Activated T-cell treated with anti-CD3 and anti-CD28 coated beads, Interleukin-2, amount 50 U/mL, for 4 hours (primary cell): ENCODE data around the gene IGF2BP2. TPM values are rescaled to one million over a fixed set of nuclear protein-coding genes. Genes with fewer than 3 reads are reported as not detected.

Source experiments
- ATAC-seq, 2 donors: fragments of 200-7000 bp; cut with Tn5 transposase; one replicate each; pipeline ENCODE4 v1.10.0; 2021
- DNase-seq: peaks from one replicate; pipeline ENCODE4 v3.0.0-alpha.2; 2020
- H3K27me3 Mint-ChIP-seq: one replicate; pipeline ENCODE4 v1.8.0; 2021; ENCODE audit warnings: low read depth, mixed read lengths
- H3K36me3 Mint-ChIP-seq: one replicate; pipeline ENCODE4 v1.8.0; 2022; ENCODE audit warnings: mixed read lengths; ENCODE audit not compliant: insufficient read depth
- H3K4me1 Mint-ChIP-seq: one replicate; pipeline ENCODE4 v1.8.0; 2021; ENCODE audit warnings: low read depth, mixed read lengths
- H3K4me3 Mint-ChIP-seq: one replicate; pipeline ENCODE4 v1.8.0; 2021; ENCODE audit warnings: mild to moderate bottlenecking, moderate library complexity, mixed read lengths
- H3K9me3 Mint-ChIP-seq: one replicate; pipeline ENCODE4 v1.8.0; 2021; ENCODE audit warnings: mixed read lengths
- total RNA-seq, 3 donors: library from RNA; stranded (reverse); gene quantifications; one replicate each; pipeline ENCODE4 v1.2.1, GENCODE V29; 2021

IGF2BP2 gene
- total RNA-seq, 3 donors from 2014 or later: 0.43 to 0.79 (median 0.53) TPM

- no peak for DNase-seq
- ATAC-seq: no peak
- H3K4me3 Mint-ChIP-seq: no peak overlapping the region
- no peaks in the 10 kb centered on the region for H3K9me3 Mint-ChIP-seq
- no peaks in the 10 kb centered on the region for H3K36me3 Mint-ChIP-seq
- H3K27me3 Mint-ChIP-seq: peaks cover 7% of the 10 kb centered on the region
- no peaks in the 10 kb centered on the region for H3K4me1 Mint-ChIP-seq
Observed at GRCh38 chr3:185732782-185733181, 92.1 kb downstream of the IGF2BP2 start.

GRCh38 chr3:185730550-185730949 is 94.3 kb downstream of the IGF2BP2 start:
- no peaks in the 10 kb centered on the region for H3K9me3 Mint-ChIP-seq

GRCh38 chr3:185729337-185730055 is 95.3 kb downstream of the IGF2BP2 start:
- H3K4me1 Mint-ChIP-seq: no peaks in the 10 kb centered on the region
- peaks cover 7% of the 10 kb centered on the region for H3K27me3 Mint-ChIP-seq
- no peaks in the 10 kb centered on the region for H3K9me3 Mint-ChIP-seq
- H3K36me3 Mint-ChIP-seq: no peaks in the 10 kb centered on the region
- no peak for DNase-seq
- ATAC-seq: no peak
- no peak overlapping the region for H3K4me3 Mint-ChIP-seq

More at GRCh38 chr3:185730550-185730949, 94.3 kb downstream of the IGF2BP2 start:
- no peak for DNase-seq
- Mint-ChIP-seq H3K4me3 (no peak overlapping the region), H3K27me3 (peaks cover 7% of the 10 kb centered on the region), H3K4me1 (no peaks in the 10 kb centered on the region), H3K36me3 (no peaks in the 10 kb centered on the region)
- no peak for ATAC-seq

GRCh38 chr3:185728630-185729336 is 96.1 kb downstream of the IGF2BP2 start:
- DNase-seq (no peak), ATAC-seq (no peak)
- no peak overlapping the region for H3K4me3 Mint-ChIP-seq
- no peaks in the 10 kb centered on the region for H3K9me3 Mint-ChIP-seq
- no peaks in the 10 kb centered on the region for H3K4me1 Mint-ChIP-seq
- peaks cover 7% of the 10 kb centered on the region for H3K27me3 Mint-ChIP-seq
- H3K36me3 Mint-ChIP-seq: no peaks in the 10 kb centered on the region

- H3K9me3 Mint-ChIP-seq: no peaks in the 10 kb centered on the region
- H3K4me3 Mint-ChIP-seq: no peak overlapping the region
- H3K4me1 Mint-ChIP-seq: no peaks in the 10 kb centered on the region
- H3K36me3 Mint-ChIP-seq: no peaks in the 10 kb centered on the region
- DNase-seq: no peak
- ATAC-seq: no peak
- H3K27me3 Mint-ChIP-seq: peaks cover 6% of the 10 kb centered on the region
Observed at GRCh38 chr3:185727873-185728272, 97.0 kb downstream of the IGF2BP2 start.

- Mint-ChIP-seq H3K9me3 (no peaks in the 10 kb centered on the region), H3K36me3 (no peaks in the 10 kb centered on the region), H3K4me3 (no peak overlapping the region), H3K27me3 (peaks cover 6% of the 10 kb centered on the region), H3K4me1 (no peaks in the 10 kb centered on the region)
- DNase-seq (no peak), ATAC-seq (no peak)
Observed at GRCh38 chr3:185726254-185726967, 98.4 kb downstream of the IGF2BP2 start.

- Mint-ChIP-seq H3K4me1 (no peaks in the 10 kb centered on the region), H3K36me3 (no peaks in the 10 kb centered on the region), H3K4me3 (no peak overlapping the region), H3K27me3 (peaks cover 6% of the 10 kb centered on the region), H3K9me3 (no peaks in the 10 kb centered on the region)
- no peak for DNase-seq
- no peak for ATAC-seq
Observed at GRCh38 chr3:185724761-185725160, 100.1 kb downstream of the IGF2BP2 start.

- no peaks in the 10 kb centered on the region for H3K9me3 Mint-ChIP-seq
- DNase-seq (no peak), ATAC-seq (no peak)
- no peaks in the 10 kb centered on the region for H3K36me3 Mint-ChIP-seq
- H3K4me1 Mint-ChIP-seq: no peaks in the 10 kb centered on the region
- peaks cover 8% of the 10 kb centered on the region for H3K27me3 Mint-ChIP-seq
- H3K4me3 Mint-ChIP-seq: no peak overlapping the region
Observed at GRCh38 chr3:185724251-185724650, 100.6 kb downstream of the IGF2BP2 start.

- Mint-ChIP-seq H3K9me3 (no peaks in the 10 kb centered on the region), H3K36me3 (no peaks in the 10 kb centered on the region), H3K4me3 (no peak overlapping the region), H3K27me3 (peaks cover 9% of the 10 kb centered on the region), H3K4me1 (no peaks in the 10 kb centered on the region)
- DNase-seq (no peak), ATAC-seq (no peak)
Observed at GRCh38 chr3:185722881-185723280, 102.0 kb downstream of the IGF2BP2 start.

GRCh38 chr3:185721970-185722369 is 102.9 kb downstream of the IGF2BP2 start:
- no peak for DNase-seq
- Mint-ChIP-seq H3K4me1 (no peaks in the 10 kb centered on the region), H3K27me3 (peaks cover 12% of the 10 kb centered on the region), H3K4me3 (no peak overlapping the region), H3K9me3 (no peaks in the 10 kb centered on the region), H3K36me3 (no peaks in the 10 kb centered on the region)
- ATAC-seq: no peak

GRCh38 chr3:185720326-185720725 is 104.5 kb downstream of the IGF2BP2 start:
- H3K36me3 Mint-ChIP-seq: no peaks in the 10 kb centered on the region
- H3K4me3 Mint-ChIP-seq: no peak overlapping the region
- H3K4me1 Mint-ChIP-seq: no peaks in the 10 kb centered on the region
- ATAC-seq (no peak), DNase-seq (no peak)
- peaks cover 12% of the 10 kb centered on the region for H3K27me3 Mint-ChIP-seq
- H3K9me3 Mint-ChIP-seq: no peaks in the 10 kb centered on the region

GRCh38 chr3:185718736-185719593 is 105.9 kb downstream of the IGF2BP2 start:
- Mint-ChIP-seq H3K36me3 (no peaks in the 10 kb centered on the region), H3K9me3 (no peaks in the 10 kb centered on the region), H3K4me3 (no peak overlapping the region), H3K27me3 (peaks cover 12% of the 10 kb centered on the region), H3K4me1 (no peaks in the 10 kb centered on the region)
- ATAC-seq: no peak
- DNase-seq: no peak

- Mint-ChIP-seq H3K4me3 (no peak overlapping the region), H3K4me1 (no peaks in the 10 kb centered on the region), H3K9me3 (no peaks in the 10 kb centered on the region), H3K27me3 (peaks cover 8% of the 10 kb centered on the region), H3K36me3 (no peaks in the 10 kb centered on the region)
- ATAC-seq (no peak), DNase-seq (no peak)
Observed at GRCh38 chr3:185717627-185718402, 107.0 kb downstream of the IGF2BP2 start.
